CD4-positive, alpha-beta T cell treated with Interleukin-15 for 1 hour (primary cell): ENCODE measurements around the gene SAE1.
A peak's percentile ranks its signal among the peaks of the same experiment; 100 is the strongest.
"Not testable (repeated sequence)": the region's sequence is repeated elsewhere in the genome, so short reads cannot be mapped to it uniquely, and the experiment has no call there.

Source experiments
- DNase-seq: peaks from one replicate; pipeline ENCODE4 v3.0.0-alpha.2; 2020

The SAE1 gene

GRCh38 chr19:47130589-47131227 lies at the start of gene SAE1:
SAE1 (plus strand) TSS chr19:47130835; CDS start chr19:47130931, 96 bp downstream.
- peak; percentile 96 for DNase-seq

GRCh38 chr19:47081095-47081494 lies 49.5 kb upstream of the SAE1 start:
- DNase-seq = no peak

GRCh38 chr19:47082493-47082892 lies 48.1 kb upstream of the SAE1 start:
- no peak for DNase-seq

- DNase-seq = no peak
Measured at GRCh38 chr19:47084879-47085439, 45.7 kb upstream of the SAE1 start.

- no peak for DNase-seq
Measured at GRCh38 chr19:47086280-47086679, 44.4 kb upstream of the SAE1 start.

DNA sequence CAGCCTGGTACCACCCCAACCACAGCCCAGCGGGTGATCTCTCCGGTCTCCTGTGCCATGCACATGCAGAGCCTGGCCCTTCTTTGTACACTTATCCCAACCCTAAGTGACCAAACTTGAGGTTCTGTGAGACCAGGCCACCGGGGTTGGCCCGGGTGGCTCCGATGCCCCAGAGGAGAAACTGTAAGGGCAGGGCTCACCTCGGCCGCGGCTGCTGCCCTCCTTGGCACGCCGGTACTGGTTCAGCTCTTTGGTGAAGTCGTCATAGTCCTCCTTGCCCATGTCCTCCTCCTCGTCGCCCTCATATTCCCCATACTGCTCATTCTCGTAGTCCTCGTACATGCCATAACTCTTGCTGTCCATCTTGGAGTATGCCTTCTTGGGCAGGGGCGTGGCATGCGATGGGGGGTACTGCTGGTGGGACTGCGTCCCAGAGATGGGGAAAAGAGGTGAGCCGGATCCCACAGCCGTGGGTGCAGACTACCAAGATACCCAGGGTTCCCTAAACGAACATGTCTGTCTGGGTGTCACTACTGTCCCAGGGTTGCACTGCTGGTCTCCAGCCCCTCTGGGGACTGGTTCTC lies 40.8 kb upstream of the SAE1 start:
- DNase-seq = no peak

GRCh38 chr19:47093254-47093653 lies 37.4 kb upstream of the SAE1 start:
- DNase-seq = no peak

- DNase-seq = no peak
Measured at GRCh38 chr19:47093841-47094240, 36.8 kb upstream of the SAE1 start.

- peak; percentile 53 for DNase-seq
Measured at GRCh38 chr19:47094557-47095475, 35.8 kb upstream of the SAE1 start.

DNA sequence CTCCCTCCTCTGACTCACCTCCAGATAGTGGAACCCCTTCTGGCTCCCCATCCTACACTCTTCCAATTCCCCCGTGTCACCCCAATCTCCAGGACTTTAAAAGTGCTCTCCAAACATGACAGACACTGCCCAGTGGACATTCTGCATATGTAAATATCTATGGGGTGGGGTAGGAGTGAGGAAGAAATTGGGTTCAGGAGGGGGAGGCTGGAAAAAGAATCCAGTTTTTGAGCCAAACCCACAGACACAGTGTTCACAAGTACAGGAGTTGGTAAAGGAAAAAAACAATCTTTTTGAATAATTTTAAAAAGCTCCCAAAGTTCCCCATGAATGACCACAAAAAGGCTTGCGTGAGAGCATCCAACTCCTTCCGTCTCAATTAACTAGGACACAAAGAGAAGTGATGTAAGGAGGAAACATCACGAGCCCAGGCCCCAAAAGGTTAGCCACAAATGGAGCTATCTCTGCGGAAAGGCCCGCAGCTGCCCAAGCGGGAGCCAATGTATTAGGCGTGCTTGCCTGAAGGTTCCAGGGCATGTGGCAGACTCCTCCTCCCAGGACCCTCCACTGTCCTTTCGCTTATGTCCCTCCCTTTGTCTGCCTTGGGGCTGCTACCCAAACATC lies 35.0 kb upstream of the SAE1 start:
- DNase-seq = no peak

DNA sequence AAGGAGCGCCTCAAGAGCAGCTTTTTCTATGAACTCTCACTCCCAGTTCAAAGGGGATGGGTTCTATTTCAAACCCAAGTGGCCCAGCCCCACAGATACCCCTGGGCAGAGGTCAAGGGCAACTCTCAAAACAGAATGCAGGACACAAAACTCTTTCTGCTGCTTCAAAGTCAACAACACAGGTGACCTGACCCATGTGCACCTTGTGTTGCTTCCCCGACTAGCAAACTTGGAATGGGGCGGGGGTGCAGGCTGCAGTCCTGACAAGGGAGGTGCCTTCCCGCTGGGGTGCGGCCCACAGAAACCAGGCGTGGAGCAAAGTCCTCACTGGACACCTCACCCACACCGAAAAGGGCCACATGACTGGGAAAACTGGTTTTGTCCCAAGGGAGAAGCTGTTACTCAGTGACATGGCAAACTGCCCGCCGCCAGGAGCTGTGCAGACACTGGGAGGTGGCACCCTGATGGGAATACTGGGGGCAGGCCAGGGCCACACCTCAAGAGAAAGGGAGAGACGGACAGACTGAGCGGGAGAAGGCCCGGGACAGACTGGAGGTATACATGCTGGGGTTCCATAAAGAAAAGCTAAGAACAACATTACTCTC lies 34.4 kb upstream of the SAE1 start:
- DNase-seq = no peak

DNA sequence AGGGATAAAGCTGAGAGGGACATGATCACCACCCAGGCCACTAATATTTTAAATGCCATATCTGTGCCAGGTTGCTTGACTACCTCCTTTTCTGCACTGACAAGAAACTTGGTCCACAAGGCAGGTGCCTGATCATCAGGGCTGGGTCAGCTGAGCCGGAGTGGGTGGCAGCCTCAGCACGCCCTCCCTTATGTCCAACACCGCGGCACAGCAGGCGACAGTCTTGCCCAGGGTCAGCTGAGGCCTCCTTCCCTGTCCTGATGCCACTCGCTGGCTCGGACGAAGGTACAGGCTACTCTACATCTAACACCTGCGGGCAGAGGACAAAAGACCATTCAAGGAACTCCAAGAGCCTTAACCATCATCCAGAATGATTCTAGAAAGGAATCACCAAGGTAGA lies 33.9 kb upstream of the SAE1 start:
- DNase-seq = no peak

DNA sequence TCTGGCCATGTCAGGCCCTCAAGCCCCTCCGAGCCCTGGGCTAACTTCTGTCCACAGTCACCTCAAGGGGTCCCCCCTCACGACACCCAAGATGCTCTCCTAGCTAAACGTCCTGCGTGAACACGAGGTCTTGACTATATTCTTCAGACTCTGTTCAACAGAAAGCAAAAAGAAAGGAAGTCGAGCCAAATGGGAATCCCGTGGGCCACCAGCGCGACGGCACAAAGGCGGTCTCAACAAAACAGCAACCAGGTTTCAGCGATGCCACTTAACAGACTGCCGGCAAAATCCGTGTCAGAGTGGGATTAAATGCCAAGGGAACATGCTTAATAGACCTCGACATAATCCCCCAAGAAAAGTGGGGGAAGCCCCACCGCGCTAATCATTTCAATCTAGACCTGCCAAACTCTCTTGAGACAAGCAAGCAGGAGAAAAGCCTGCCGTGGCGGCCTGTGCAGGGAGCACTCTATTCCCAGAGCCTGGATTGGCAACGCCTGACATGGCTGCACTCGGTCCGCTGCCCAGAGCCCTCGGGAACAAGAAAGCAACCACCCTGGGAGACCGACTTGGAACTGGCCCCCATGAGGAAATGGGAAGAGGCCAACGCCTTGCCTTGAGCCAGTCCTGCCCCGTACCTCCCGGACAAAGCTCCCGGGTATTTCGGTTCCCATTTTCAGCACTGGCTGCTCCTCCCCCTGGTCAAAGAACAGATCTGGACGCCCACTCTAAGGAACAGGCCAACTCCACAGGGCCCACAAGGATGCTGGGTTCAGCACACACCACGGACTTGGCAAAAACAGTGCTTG lies 33.0 kb upstream of the SAE1 start:
- DNase-seq = no peak

DNA sequence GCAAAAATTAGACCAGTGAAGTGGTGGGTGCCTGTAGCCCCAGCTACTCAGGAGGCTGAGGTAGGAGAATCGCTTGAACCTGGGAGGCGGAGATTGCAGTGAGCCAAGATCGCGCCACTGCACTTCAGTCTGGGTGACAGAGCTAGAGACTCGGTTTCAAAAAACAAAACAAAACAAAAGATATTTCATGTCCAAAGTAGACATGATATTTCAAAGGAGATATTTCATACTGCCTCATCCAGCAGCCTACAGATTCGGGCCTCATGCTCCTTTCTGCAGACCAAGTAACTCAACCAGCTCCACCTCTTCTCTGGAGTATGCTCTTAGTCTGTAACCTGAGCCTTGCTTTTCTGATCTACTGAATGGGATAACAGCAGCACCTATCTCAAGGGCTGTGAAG lies 32.0 kb upstream of the SAE1 start:
- no peak for DNase-seq

DNA sequence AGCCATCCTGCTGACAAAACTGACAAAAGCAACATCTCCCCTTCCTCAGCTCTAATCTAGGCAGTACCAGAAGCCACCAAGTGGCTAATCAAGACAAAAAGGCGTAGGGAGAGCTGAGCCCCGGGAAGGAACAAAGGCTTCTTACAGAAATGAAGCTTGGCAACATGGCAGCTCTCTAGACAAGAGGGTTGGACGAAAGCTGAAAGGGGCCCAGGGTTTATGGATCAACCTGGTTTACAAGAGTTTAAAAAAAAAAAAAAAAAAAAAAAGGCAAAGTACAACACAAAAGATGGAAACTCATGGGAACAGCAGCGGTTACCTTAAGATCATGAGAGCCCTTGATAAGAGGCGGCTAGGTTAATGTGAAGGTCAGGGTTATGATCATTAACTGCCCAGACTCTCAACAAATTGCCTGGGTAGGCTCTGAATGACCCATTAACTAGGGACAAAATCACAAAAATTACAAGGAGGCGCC lies 31.0 kb upstream of the SAE1 start:
- DNase-seq = no peak

DNA sequence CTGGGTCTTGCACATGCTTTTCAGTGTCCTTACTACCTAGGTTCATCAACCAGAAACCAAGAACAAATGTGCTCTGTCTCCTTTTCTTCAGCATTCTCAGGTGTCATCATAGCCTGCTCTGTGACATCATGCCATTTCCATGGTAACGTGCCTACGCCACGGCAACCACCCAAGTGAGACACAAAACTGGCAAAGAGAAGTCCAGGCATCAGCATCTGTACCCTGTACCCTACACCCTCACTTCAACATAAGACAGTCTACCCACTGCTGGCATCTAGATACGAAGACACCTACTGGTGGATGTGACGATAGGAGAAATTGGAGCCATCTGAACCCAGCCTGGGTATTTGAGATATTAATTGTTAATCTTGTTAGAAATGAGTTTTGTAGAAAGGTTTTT lies 30.3 kb upstream of the SAE1 start:
- DNase-seq = no peak

GRCh38 chr19:47101116-47101515 lies 29.5 kb upstream of the SAE1 start:
- not testable (repeated sequence) for DNase-seq

GRCh38 chr19:47102346-47103060 lies 28.1 kb upstream of the SAE1 start:
- DNase-seq = no peak

DNA sequence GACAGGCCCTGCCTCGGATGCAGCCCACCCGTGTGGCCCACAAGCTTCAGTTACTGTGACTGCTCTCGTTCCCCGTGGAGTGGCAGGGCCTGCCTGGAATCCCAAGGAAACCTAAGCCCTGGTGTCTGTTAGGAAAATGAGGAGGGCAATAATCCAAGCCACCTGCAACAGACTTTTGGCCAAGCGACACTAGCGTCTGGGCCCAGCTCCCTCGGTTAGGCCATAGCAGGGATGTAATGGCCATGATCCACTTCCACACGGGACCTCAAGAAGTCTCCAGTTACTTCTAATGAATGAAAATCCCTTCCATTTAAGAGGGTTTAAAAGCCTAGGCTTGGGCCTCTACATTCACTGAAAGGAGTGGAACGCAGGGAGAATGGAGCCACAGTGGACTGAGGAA lies 26.0 kb upstream of the SAE1 start:
- DNase-seq = no peak

DNA sequence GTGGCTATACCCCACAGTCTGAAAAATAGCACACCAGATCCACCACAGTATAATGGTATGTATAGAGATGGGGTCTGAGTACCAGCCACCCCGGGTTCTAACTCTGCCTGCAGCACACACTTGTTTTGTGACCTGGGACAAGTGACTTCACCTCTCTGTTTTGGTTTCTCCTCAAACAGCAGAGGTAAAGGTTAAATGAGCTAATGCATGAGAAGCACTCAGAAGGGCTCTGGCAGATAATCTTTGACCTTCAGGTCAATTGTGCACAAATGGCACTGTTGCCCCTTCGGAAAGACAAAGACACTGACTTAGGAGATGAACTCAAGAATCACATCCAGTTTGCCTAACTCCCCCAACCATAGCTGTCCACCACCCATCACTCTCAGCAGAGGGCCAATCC lies 24.8 kb upstream of the SAE1 start:
- DNase-seq = no peak

DNA sequence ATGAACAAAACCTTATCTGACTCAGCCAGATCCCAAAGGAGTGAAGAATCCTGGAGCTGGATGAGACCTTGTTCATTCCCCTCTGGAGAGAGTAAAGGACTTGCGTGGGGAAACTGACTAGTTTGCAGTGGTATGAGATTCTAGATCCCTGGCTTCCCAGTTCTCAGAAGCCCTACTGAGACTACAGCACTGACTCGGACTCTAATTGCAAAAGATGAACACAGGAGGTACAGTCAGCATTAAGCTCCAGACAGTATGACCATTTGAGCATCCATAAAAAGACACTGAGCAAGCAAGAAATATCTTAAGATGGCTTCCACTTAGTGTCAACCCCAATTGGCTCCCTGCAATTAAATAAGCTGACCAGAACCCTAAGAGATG lies 23.8 kb upstream of the SAE1 start:
- no peak for DNase-seq
